22Rv1 (cell line): ENCODE results near the gene SPZ1.
"Not testable (repeated sequence)": the region's sequence is repeated elsewhere in the genome, so short reads cannot be mapped to it uniquely, and the experiment has no call there.

Experiments
- H3K27ac ChIP-seq: fragments of 450-650 bp; 2 replicates; pipeline ENCODE4 v1.5.1; 2017
- CTCF ChIP-seq: fragments of 450-650 bp; IDR thresholded peaks from 2 replicates; pipeline ENCODE4 v1.5.1; 2017; ENCODE audit warnings: mild to moderate bottlenecking
- ZFX ChIP-seq: fragments of 450-650 bp; IDR thresholded peaks from 2 replicates; pipeline ENCODE4 v1.6.1; 2017; ENCODE audit warnings: antibody characterized with exemption, borderline replicate concordance

Gene SPZ1

GRCh38 chr5:80288177-80288576, 31.6 kb upstream of the SPZ1 start:
- no peak overlapping the region for H3K27ac ChIP-seq
- no peak for TF ChIP-seq ZFX
- no peak for TF ChIP-seq CTCF

GRCh38 chr5:80289320-80289719, 30.5 kb upstream of the SPZ1 start:
- no peak for TF ChIP-seq CTCF
- TF ChIP-seq ZFX, result no peak
- H3K27ac ChIP-seq, result no peak overlapping the region

- TF ChIP-seq ZFX (no peak), CTCF (no peak)
- no peak overlapping the region for H3K27ac ChIP-seq
Observed at GRCh38 chr5:80291761-80292160, 28.0 kb upstream of the SPZ1 start.

- TF ChIP-seq CTCF, result no peak
- no peak for TF ChIP-seq ZFX
- no peak overlapping the region for H3K27ac ChIP-seq
Observed at GRCh38 chr5:80296121-80296520, 23.7 kb upstream of the SPZ1 start.

- TF ChIP-seq CTCF (no peak), ZFX (no peak)
- H3K27ac ChIP-seq, result no peak overlapping the region
Observed at GRCh38 chr5:80299601-80300000, 20.2 kb upstream of the SPZ1 start.

GRCh38 chr5:80300125-80300524, 19.7 kb upstream of the SPZ1 start:
- no peak overlapping the region for H3K27ac ChIP-seq
- no peak for TF ChIP-seq CTCF
- no peak for TF ChIP-seq ZFX

- not testable (repeated sequence) for H3K27ac ChIP-seq
Observed at GRCh38 chr5:80300796-80301195, 19.0 kb upstream of the SPZ1 start.

- not testable (repeated sequence) for H3K27ac ChIP-seq
Observed at GRCh38 chr5:80301342-80301741, 18.5 kb upstream of the SPZ1 start.

GRCh38 chr5:80302636-80303035, 17.2 kb upstream of the SPZ1 start:
- no peak for TF ChIP-seq ZFX
- TF ChIP-seq CTCF, result no peak
- no peak overlapping the region for H3K27ac ChIP-seq
